Measurements from ENCODE around the gene TBC1D24. TPM values are rescaled to one million over a fixed set of nuclear protein-coding genes. Genes with fewer than 3 reads are reported as not detected.

TBC1D24 gene
- total and polyA plus RNA-seq, 9 of the 15 experiments (the other 6 are each of a cell fraction or from before 2014, with no cell fraction given): 1.7 to 22.6 (median 7.2) TPM

DNA sequence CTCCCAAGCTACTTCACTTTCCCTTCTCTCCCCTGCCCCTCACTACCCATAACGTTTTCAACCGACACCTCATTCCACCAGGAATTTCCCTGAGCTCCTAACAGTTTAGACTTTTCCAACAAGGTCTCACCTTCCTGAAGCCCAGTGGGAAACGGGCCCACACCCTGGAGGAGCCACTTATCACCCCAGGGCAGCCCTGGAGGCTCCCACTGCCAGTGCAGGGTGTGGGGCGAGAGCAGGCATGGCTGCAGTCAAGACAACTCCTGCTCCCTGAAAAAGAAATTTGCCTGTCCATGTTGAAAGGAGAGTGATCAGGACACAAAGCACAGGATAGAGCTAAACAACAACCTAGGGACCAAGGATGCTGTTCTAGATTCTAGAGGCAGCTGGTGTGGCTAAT is 47.4 kb upstream of the TBC1D24 start:
- Histone ChIP-seq H3K4me1 (replicated peaks in 1 of 2; ENCODE audit: control insufficient read depth in 2 of 2, insufficient read depth in 2 of 2, low read length in 2 of 2) (peaks cover 25 to 38% of the 10 kb centered on the region in 2 experiments; a peak in 4 of 5 replicates), H4K20me1 (replicated peaks; ENCODE audit: control insufficient read depth, insufficient read depth, low read length) (no peaks in the 10 kb centered on the region; the same call in none of the 2 replicates), H2AFZ (ENCODE audit: low read depth, low read length) (no peak overlapping the region), H3K36me3 (ENCODE audit: control insufficient read depth, insufficient read depth, low read length) (peaks cover 25% of the 10 kb centered on the region), H3K9me3 (replicated peaks; ENCODE audit: control insufficient read depth, insufficient read depth, low read depth, low read length) (no peaks in the 10 kb centered on the region), H3K79me2 (ENCODE audit: control insufficient read depth, insufficient read depth, low read length) (peaks cover 43% of the 10 kb centered on the region), H3K9ac (ENCODE audit: insufficient read depth in 1 of 2, low read depth in 2 of 2, low read length in 2 of 2) (peak overlapping the region; percentile 68 to 99; a peak in 3 of 4 replicates), H3K27ac (ENCODE audit: extremely low read depth, low read depth, low read length) (no peak overlapping the region), H3K27me3 (ENCODE audit: control insufficient read depth in 2 of 2, insufficient read depth in 2 of 2, low read length in 2 of 2) (no peaks in the 10 kb centered on the region), H3K9me1 (ENCODE audit: control insufficient read depth, insufficient read depth, low read length) (no peaks in the 10 kb centered on the region), H3K4me2 (ENCODE audit: insufficient read depth, low read length) (peak overlapping the region; percentile 94), H3K4me3 (no peak overlapping the region)
- DNase-seq (ENCODE audit: extremely low read depth in 1 of 4, low spot score in 3 of 4) (no peak), ATAC-seq (no peak), FAIRE-seq (no peak)
- intact Hi-C loops (cut with micrococcal nuclease): no loop called here
- BruUV-seq (replicated peaks): no TSS peak
- in situ Hi-C loops (cut with MboI): no loop called here
- CTCF ChIA-PET (ENCODE audit: low intra/inter-chr PET ratio): interaction anchor here (3.0 to 3.8 kb wide), 2 partner anchors 74 to 87 kb away, joined by 12 to 17 read pairs; partner anchors contain the start of gene ABCA3
- 56% methylated on average over 4 of the region's 4 CpGs for WGBS (ENCODE audit: insufficient coverage, low coverage, missing lambda C conversion rate)
- POLR2A ChIA-PET: interaction anchor here (0.5 to 2.8 kb wide), 8 partner anchors 10 to 435 kb away, joined by 3 to 17 read pairs (median 3); partner anchors contain the start of gene TRAF7
- TF ChIP-seq POLR2AphosphoS5 (IDR thresholded peaks at IDR 0.05; ENCODE audit: control insufficient read depth, insufficient read depth, low read depth, low read length): no peak
- TF ChIP-seq SMC3 (conservative IDR thresholded peaks at IDR 0.05; ENCODE audit: insufficient read depth, low read depth, low read length): no peak
- TF ChIP-seq ZC3H8 (IDR thresholded peaks at IDR 0.05): no peak

GRCh38 chr16:2428051-2428783 is 46.7 kb upstream of the TBC1D24 start:
- Histone ChIP-seq H3K9me1 (ENCODE audit: control insufficient read depth, insufficient read depth, low read length) (no peaks in the 10 kb centered on the region), H3K27ac (ENCODE audit: extremely low read depth, low read depth, low read length) (peak overlapping the region; percentile 98), H3K27me3 (ENCODE audit: control insufficient read depth in 2 of 2, insufficient read depth in 2 of 2, low read length in 2 of 2) (no peaks in the 10 kb centered on the region), H3K4me1 (replicated peaks in 1 of 2; ENCODE audit: control insufficient read depth in 2 of 2, insufficient read depth in 2 of 2, low read length in 2 of 2) (peaks cover 21 to 34% of the 10 kb centered on the region in 2 experiments; a peak in 4 of 5 replicates), H3K4me3 (peak overlapping the region; percentile 93), H2AFZ (ENCODE audit: low read depth, low read length) (peak overlapping the region; percentile 96), H4K20me1 (replicated peaks; ENCODE audit: control insufficient read depth, insufficient read depth, low read length) (no peaks in the 10 kb centered on the region; the same call in none of the 2 replicates), H3K36me3 (ENCODE audit: control insufficient read depth, insufficient read depth, low read length) (peaks cover 32% of the 10 kb centered on the region), H3K9ac (ENCODE audit: insufficient read depth in 1 of 2, low read depth in 2 of 2, low read length in 2 of 2) (peak overlapping the region; percentile 99), H3K4me2 (ENCODE audit: insufficient read depth, low read length) (peak overlapping the region; percentile 94), H3K9me3 (replicated peaks; ENCODE audit: control insufficient read depth, insufficient read depth, low read depth, low read length) (no peaks in the 10 kb centered on the region), H3K79me2 (ENCODE audit: control insufficient read depth, insufficient read depth, low read length) (peaks cover 44% of the 10 kb centered on the region)
- DNase-seq (ENCODE audit: extremely low read depth in 1 of 4, low spot score in 3 of 4) (peak; percentile 77 to 87 (median 78)), FAIRE-seq (peak; percentile 54), ATAC-seq (peak; percentile 88)
- 21% methylated on average over 24 of the region's 28 CpGs for WGBS (ENCODE audit: insufficient coverage, low coverage, missing lambda C conversion rate)
- CTCF ChIA-PET (ENCODE audit: low intra/inter-chr PET ratio): interaction anchor here (3.0 to 3.8 kb wide), 2 partner anchors 73 to 87 kb away, joined by 12 to 17 read pairs; partner anchors contain the start of gene ABCA3
- in situ Hi-C loops (cut with MboI): no loop called here
- POLR2A ChIA-PET: interaction anchor here (0.5 to 2.8 kb wide), 16 partner anchors 10 to 713 kb away, joined by 3 to 17 read pairs (median 3); partner anchors contain the start of gene TRAF7
- intact Hi-C loops (cut with micrococcal nuclease): loop anchor here (2.0 kb wide), 2 partner anchors 73 to 131 kb away; no protein-coding TSS in a partner anchor
- BruUV-seq (replicated peaks): TSS peak; percentile 90
- TF ChIP-seq SIN3A (IDR thresholded peaks at IDR 0.05; ENCODE audit: borderline replicate concordance in 2 of 2, control insufficient read depth in 1 of 2, low read depth in 2 of 2, low read length in 2 of 2): 0 out of 4 replicates have a peak, but pooled peaks of 1 of the 2 experiments have one; percentile 37
- TF ChIP-seq BRD4 (IDR thresholded peaks at IDR 0.05): no peak; the same call in 1 of the 2 replicates
- TF ChIP-seq ZNF76 (CRISPR knock-in tag; IDR thresholded peaks at IDR 0.05; ENCODE audit: borderline replicate concordance): no peak
- peak; percentile 39 for TF ChIP-seq SMC3 (conservative IDR thresholded peaks at IDR 0.05; ENCODE audit: insufficient read depth, low read depth, low read length)
- TF ChIP-seq, protein P1, sequence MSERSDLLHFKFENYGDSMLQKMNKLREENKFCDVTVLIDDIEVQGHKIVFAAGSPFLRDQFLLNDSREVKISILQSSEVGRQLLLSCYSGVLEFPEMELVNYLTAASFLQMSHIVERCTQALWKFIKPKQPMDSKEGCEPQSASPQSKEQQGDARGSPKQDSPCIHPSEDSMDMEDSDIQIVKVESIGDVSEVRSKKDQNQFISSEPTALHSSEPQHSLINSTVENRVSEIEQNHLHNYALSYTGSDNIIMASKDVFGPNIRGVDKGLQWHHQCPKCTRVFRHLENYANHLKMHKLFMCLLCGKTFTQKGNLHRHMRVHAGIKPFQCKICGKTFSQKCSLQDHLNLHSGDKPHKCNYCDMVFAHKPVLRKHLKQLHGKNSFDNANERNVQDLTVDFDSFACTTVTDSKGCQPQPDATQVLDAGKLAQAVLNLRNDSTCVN (CRISPR knock-in tag; IDR thresholded peaks at IDR 0.05): no peak
- TF ChIP-seq FOXM1 (IDR thresholded peaks at IDR 0.05; ENCODE audit: low read depth): no peak
- no peak for TF ChIP-seq FOXM1 (CRISPR knock-in tag; IDR thresholded peaks at IDR 0.05; ENCODE audit: low read depth)
- no peak for TF ChIP-seq PPARD (CRISPR knock-in tag; IDR thresholded peaks at IDR 0.05)
- no peak for TF ChIP-seq TCF7L2 (IDR thresholded peaks at IDR 0.05; ENCODE audit: low read depth, low read length)
- TF ChIP-seq SMARCE1 (IDR thresholded peaks at IDR 0.05): 0 out of 2 replicates have a peak, but pooled peaks have one; percentile 37
- TF ChIP-seq KDM5B (IDR thresholded peaks at IDR 0.05; ENCODE audit: insufficient replicate concordance, low read depth, low read length): peak; percentile 37
